Urinary bladder (tissue), 4 donors: ENCODE measurements around the gene SLC11A2. TPM values are rescaled to one million over a fixed set of nuclear protein-coding genes. Genes with fewer than 3 reads are reported as not detected.
"Not testable (repeated sequence)": the region's sequence is repeated elsewhere in the genome, so short reads cannot be mapped to it uniquely, and the experiment has no call there.

Experiments
- DNase-seq: peaks from one replicate; pipeline ENCODE4 v3.0.0-alpha.2; 2015; ENCODE audit errors: extremely low spot score
- H3K27ac ChIP-seq: one replicate; pipeline ENCODE4 v1.5.1; 2013; ENCODE audit warnings: low read depth, mild to moderate bottlenecking, moderate library complexity
- H3K36me3 ChIP-seq: one replicate; pipeline ENCODE4 v1.6.1; 2013; ENCODE audit warnings: mild to moderate bottlenecking, moderate library complexity; ENCODE audit not compliant: insufficient read depth
- H3K4me1 ChIP-seq: one replicate; pipeline ENCODE4 v1.6.1; 2013; ENCODE audit warnings: mild to moderate bottlenecking, moderate library complexity; ENCODE audit not compliant: insufficient read depth
- H3K4me3 ChIP-seq: one replicate; pipeline ENCODE4 v1.5.1; 2013; ENCODE audit warnings: low read depth, low read length
- WGBS: extraction: QIAGEN DNeasy Blood & Tissue Kit; methylation state at CpG from one replicate; pipeline ENCODE4 v1.1.7; 2013; 5-methylcytosine and 5-hydroxymethylcytosine counted together
- polyA plus RNA-seq: library from polyadenylated mRNA; stranded (reverse); fragments of 200-250 nt; gene quantifications from one replicate; pipeline ENCODE4 v1.2.3, GENCODE V29; 2013
- small RNA-seq: library from RNA; depleted of rRNA; stranded (forward); fragments of <200 nt; gene quantifications from one replicate; pipeline ENCODE3, GENCODE V24; 2014
- total RNA-seq: library from RNA; depleted of rRNA; stranded (reverse); fragments of >200 nt; gene quantifications from one replicate; pipeline ENCODE4 v1.2.3, GENCODE V29; 2014
- donor health status: healthy with polysubstance abuse.
- donor health status: healthy.

Gene SLC11A2
- total and polyA plus RNA-seq, 2 donors: 21.5 to 78.3 TPM

DNA sequence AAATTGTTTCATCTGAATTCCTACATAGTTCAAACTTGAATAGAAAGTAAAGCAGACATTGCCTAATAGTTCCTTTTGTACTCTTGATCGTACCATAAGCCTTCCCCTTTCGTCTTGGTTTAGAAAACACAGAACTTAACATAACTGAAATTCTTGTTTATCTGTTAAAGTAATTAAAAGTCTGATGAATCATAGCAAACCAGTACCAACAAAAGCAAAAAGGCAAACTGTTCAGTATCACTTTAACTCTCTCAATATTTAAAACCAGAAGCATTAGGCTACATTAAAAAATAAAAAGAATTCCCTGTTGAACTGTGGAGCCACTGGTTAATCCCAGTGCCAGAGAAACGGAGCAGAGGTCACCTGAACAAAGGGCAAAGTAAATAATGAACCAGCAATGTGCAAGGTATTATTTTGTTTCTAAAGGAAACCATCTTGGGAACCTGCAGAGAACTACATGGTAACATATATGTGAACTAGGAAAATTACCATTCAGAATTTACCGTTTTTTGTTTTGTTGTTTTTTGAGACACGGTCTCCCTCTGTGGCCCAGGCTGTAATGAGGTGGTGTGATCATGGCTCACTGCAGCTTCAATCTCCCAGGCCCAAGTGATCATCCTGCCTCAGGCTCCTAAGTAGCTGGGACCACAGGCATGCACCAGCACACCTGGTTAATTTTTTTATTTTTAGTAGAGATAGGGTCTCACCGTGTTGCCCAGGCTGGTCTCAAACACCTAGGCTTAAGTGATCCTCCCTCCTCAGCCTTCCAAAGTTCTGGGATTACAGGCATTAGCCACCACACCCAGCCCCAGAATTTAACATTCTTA is 91.0 kb downstream of the SLC11A2 start:
- no peaks in the 10 kb centered on the region for H3K4me1 ChIP-seq
- DNase-seq: no peak
- H3K27ac ChIP-seq: peak overlapping the region; percentile 64
- WGBS: 46% methylated on average over 6 of the region's 6 CpGs
- H3K36me3 ChIP-seq: no peaks in the 10 kb centered on the region
- H3K4me3 ChIP-seq: no peak overlapping the region

DNA sequence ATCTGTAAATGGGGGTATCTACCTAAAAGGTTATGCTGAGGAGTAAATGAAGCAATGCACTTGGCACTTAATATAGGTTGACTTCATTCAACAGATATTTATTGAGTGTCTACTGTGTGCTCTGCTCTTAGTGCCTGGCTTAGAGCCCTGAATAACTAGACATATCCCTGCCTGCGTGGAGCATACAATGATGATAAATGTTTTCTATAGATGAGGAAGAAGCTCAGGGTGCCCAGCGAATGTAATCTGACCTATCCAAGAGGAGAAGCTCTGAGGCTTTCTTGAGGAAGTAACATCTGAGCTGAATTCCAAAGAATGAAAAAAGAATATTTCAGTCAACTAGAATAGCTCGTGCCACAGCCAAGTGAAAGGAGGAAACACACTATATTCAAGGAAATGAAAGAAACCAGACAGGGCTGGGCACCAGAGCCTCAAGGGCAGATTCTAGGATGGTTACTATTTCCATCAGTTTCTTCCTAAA is 91.8 kb downstream of the SLC11A2 start:
- no peak overlapping the region for H3K4me3 ChIP-seq
- 39% methylated on average over 3 of the region's 3 CpGs for WGBS
- H3K36me3 ChIP-seq: no peaks in the 10 kb centered on the region
- no peak for DNase-seq
- peak overlapping the region; percentile 61 for H3K27ac ChIP-seq
- no peaks in the 10 kb centered on the region for H3K4me1 ChIP-seq

DNA sequence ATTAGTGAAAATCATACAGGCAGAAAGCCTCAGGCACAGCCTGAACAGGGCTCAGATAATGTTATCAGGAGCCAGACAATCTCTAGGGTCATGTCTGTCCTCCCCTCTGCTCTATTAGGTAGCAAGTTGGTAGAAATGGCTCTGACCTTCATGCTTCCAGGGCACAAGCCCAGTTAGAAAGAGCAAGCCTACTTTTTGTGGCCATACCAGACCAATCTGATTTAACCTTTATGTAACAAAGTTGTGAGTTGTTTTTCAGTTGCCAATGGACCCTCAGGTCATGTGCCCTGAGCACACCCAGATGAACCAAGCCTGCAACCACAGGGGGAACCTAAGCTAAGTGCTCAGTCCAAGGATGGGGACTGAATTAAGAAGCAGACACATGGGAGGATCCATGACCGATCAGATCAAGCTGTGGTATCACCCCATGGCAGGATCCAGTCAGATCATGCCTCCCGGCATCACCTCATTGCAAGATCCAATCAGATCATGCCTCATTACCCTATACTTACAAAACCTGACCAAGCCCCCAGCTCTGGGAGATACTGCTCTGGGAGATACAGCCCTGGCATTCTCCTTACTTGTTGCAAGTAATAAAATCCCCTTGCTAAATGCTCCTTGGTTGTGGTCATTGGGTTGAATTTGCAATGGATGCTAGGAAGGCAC is 92.6 kb downstream of the SLC11A2 start:
- Histone ChIP-seq H3K4me1 (no peaks in the 10 kb centered on the region), H3K4me3 (no peak overlapping the region), H3K27ac (no peak overlapping the region), H3K36me3 (no peaks in the 10 kb centered on the region)
- DNase-seq: no peak
- 95% methylated on average over 2 of the region's 2 CpGs for WGBS

DNA sequence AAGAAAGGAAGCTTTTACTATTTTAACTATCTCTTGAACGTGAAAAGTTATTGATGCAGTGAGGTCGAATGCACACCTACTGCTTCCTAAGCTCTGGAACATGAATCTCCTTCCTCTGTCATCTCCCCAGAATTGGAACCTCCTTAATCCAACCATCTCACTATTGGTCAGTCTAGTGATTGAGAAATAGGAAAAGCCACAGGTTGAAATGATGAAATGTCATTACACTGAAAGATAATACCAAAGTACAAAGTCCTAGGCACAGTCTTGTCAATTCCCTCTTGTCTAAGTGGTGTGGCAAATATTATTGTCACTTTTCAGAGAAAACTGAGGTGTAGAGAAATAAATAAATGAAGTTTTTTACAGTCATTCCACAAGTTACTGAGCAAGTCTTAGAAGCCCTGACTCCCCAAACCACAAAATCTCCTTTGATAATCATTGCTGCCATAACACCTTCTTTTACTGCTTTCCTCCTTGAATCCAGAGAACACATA is 93.3 kb downstream of the SLC11A2 start:
- H3K4me3 ChIP-seq: no peak overlapping the region
- no peak for DNase-seq
- H3K27ac ChIP-seq: no peak overlapping the region
- H3K4me1 ChIP-seq: no peaks in the 10 kb centered on the region
- no peaks in the 10 kb centered on the region for H3K36me3 ChIP-seq
- WGBS: 60% methylated on average over 2 of the region's 2 CpGs

DNA sequence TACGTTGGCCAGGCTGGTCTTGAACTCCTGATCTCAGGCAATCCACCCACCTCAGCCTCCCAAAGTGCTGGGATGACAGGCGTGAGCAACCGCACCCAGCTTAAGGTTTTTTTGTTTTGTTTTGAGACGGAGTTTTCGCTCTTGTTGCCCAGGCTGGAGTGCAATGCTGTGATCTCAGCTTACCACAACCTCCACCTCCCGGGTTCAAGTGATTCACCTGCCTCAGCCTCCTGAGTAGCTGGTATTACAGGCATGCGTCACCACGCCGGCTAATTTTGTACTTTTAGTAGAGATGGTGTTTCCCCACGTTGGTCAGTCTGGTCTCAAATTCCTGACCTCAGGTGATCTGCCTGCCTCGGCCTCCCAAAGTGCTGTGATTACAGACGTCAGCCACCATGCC is 95.7 kb downstream of the SLC11A2 start:
- not testable (repeated sequence) for H3K4me1 ChIP-seq, H3K27ac ChIP-seq, H3K4me3 ChIP-seq, H3K36me3 ChIP-seq, DNase-seq
- WGBS: 92% methylated on average over 12 of the region's 12 CpGs

DNA sequence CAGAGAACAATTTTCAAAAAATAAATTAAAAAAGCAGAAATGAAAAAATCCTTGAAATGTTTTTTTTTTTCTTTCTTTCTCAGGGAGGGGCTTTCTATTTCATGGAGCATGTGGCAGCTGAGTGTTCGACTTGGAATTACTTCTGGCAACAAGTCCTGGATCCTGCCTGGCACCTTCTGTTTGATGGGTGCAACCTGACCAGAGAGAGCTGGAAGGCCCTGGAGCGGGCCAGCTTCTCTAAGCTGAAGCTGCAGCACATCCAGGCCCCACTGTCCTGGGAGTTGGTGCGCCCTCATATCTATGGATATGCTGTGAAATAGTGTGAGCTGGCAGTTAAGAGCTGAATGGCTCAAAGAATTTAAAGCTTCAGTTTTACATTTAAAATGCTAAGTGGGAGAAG is 96.4 kb downstream of the SLC11A2 start:
- DNase-seq: no peak
- Histone ChIP-seq H3K4me1 (no peaks in the 10 kb centered on the region), H3K4me3 (no peak overlapping the region), H3K27ac (no peak overlapping the region), H3K36me3 (no peaks in the 10 kb centered on the region)
- 89% methylated on average over 3 of the region's 3 CpGs for WGBS

Small RNA genes lying within 50 kb of the gene (small RNA-seq; reads per million reads assigned to genes)
- not detected for gene AC008121.1
- gene RF00019: not detected
- gene RNU6-1273P: not detected
- gene RNU6-87P: not detected

Other genes with a start within 250 kb of the SLC11A2 start
- not detected for gene TMPRSS12, start 183.5 kb downstream of the SLC11A2 start, total RNA-seq
- gene TMPRSS12, start 183.5 kb downstream of the SLC11A2 start, polyA plus RNA-seq: not detected
- gene HIGD1C, start 73.8 kb downstream of the SLC11A2 start, total RNA-seq: not detected
- gene HIGD1C, start 73.8 kb downstream of the SLC11A2 start, polyA plus RNA-seq: not detected
- gene LETMD1, start 21.9 kb upstream of the SLC11A2 start, total RNA-seq: 61.4 TPM
- 63.3 TPM for gene LETMD1, start 21.9 kb upstream of the SLC11A2 start, polyA plus RNA-seq
- 22.6 TPM for gene CSRNP2, start 57.2 kb upstream of the SLC11A2 start, total RNA-seq
- gene CSRNP2, start 57.2 kb upstream of the SLC11A2 start, polyA plus RNA-seq: 15.7 TPM
- gene TFCP2, start 146.8 kb upstream of the SLC11A2 start, total RNA-seq: 20.8 TPM
- 21.5 TPM for gene TFCP2, start 146.8 kb upstream of the SLC11A2 start, polyA plus RNA-seq
- 4.3 TPM for gene POU6F1, start 191.7 kb upstream of the SLC11A2 start, total RNA-seq
- 10.6 TPM for gene POU6F1, start 191.7 kb upstream of the SLC11A2 start, polyA plus RNA-seq
- gene DAZAP2, start 212.4 kb upstream of the SLC11A2 start, total RNA-seq: 89.1 TPM
- gene DAZAP2, start 212.4 kb upstream of the SLC11A2 start, polyA plus RNA-seq: 487 TPM
- 13.4 TPM for gene SMAGP, start 244.0 kb upstream of the SLC11A2 start, total RNA-seq
- 10.0 TPM for gene SMAGP, start 244.0 kb upstream of the SLC11A2 start, polyA plus RNA-seq